Panc1 (cell line): ENCODE measurements around the gene LDLR. TPM values are rescaled to one million over a fixed set of nuclear protein-coding genes. Genes with fewer than 3 reads are reported as not detected.
"Not testable (repeated sequence)": the region's sequence is repeated elsewhere in the genome, so short reads cannot be mapped to it uniquely, and the experiment has no call there.

Experiments used
- ATAC-seq: fragments of 200-7000 bp; cut with Tn5 transposase; 2 replicates; pipeline ENCODE4 v1.9.1; 2020; ENCODE audit warnings: mild to moderate bottlenecking, moderate library complexity
- BruUV-seq: library from RNA; stranded (reverse); fragments of 400-500 nt; replicated peaks from 2 replicates; lab custom pipeline; 2021; lab: Mats Ljungman, UMichigan
- CTCF ChIA-PET: fragments of 300-600 bp; sonication (Branson Sonifier 250); formaldehyde crosslinking; loops from one replicate; lab custom pipeline; 2022; ENCODE audit warnings: antibody characterized with exemption; lab: Charles Lee
- POLR2A ChIA-PET: fragments of 300-600 bp; sonication (Branson Sonifier 250); formaldehyde crosslinking; loops from one replicate; lab custom pipeline; 2022; ENCODE audit warnings: antibody characterized with exemption; lab: Charles Lee
- DNase-seq: peaks from one replicate; pipeline ENCODE4 v3.0.0-alpha.2; 2010; ENCODE audit warnings: low read depth, low spot score
- H3K27ac ChIP-seq: 2 replicates; pipeline ENCODE4 v1.5.1; 2011; ENCODE audit warnings: mild to moderate bottlenecking, low read length, inconsistent platforms
- H3K27me3 ChIP-seq: fragments of 200-500 bp; sonication (Bioruptor generic); 2 replicates; pipeline ENCODE4 v1.6.0; 2014; ENCODE audit warnings: low read length, inconsistent platforms; ENCODE audit not compliant: control insufficient read depth, insufficient read depth
- H3K36me3 ChIP-seq: fragments of 200-500 bp; sonication (Bioruptor generic); 2 replicates; pipeline ENCODE4 v1.5.1; 2014; ENCODE audit warnings: inconsistent platforms, mild to moderate bottlenecking, low read length, moderate library complexity; ENCODE audit not compliant: control insufficient read depth, insufficient read depth
- H3K4me1 ChIP-seq: 2 replicates; pipeline ENCODE4 v1.5.1; 2011; ENCODE audit warnings: inconsistent platforms, mild to moderate bottlenecking, low read length, moderate library complexity; ENCODE audit not compliant: control insufficient read depth, insufficient read depth
- H3K4me3 ChIP-seq, 2 experiments: 2 replicates each; pipeline ENCODE4 v1.5.1; 2011 to 2012; ENCODE audit warnings: low read depth in 2 of 2, low read length in 2 of 2, mild to moderate bottlenecking in 2 of 2, inconsistent platforms in 1 of 2, moderate library complexity in 1 of 2
- H3K9me3 ChIP-seq: fragments of 200-500 bp; sonication (Bioruptor generic); 2 replicates; pipeline ENCODE4 v1.5.1; 2014; ENCODE audit warnings: low read depth, mild to moderate bottlenecking, inconsistent platforms, low read length, moderate library complexity; ENCODE audit not compliant: control insufficient read depth, insufficient read depth
- CTCF ChIP-seq: fragments of 450-650 bp; IDR thresholded peaks from 2 replicates; pipeline ENCODE4 v1.5.1; 2017; ENCODE audit warnings: mild to moderate bottlenecking
- POLR2AphosphoS5 ChIP-seq: IDR thresholded peaks from 2 replicates; pipeline ENCODE4 v1.6.1; 2012; ENCODE audit warnings: mild to moderate bottlenecking, low read depth, low read length, moderate library complexity
- REST ChIP-seq, 2 experiments: IDR thresholded peaks; 2 replicates each; pipeline ENCODE4 v1.6.1; 2011 to 2012; ENCODE audit warnings: low read depth in 2 of 2, control low read depth in 1 of 2, low read length in 1 of 2, mild to moderate bottlenecking in 1 of 2, moderate library complexity in 1 of 2; ENCODE audit not compliant: insufficient read depth in 1 of 2
- SIN3A ChIP-seq: IDR thresholded peaks from 2 replicates; pipeline ENCODE4 v1.6.1; 2012; ENCODE audit warnings: low read depth, mild to moderate bottlenecking, low read length, moderate library complexity, borderline replicate concordance; ENCODE audit not compliant: insufficient read depth
- TCF7L2 ChIP-seq: IDR thresholded peaks from 2 replicates; pipeline ENCODE4 v1.6.1; 2011; ENCODE audit warnings: mild to moderate bottlenecking, low read depth, low read length, inconsistent platforms
- in situ Hi-C: cut with HindIII; loops from 2 replicates; pipeline ENCODE4 v1.10.0; 2016; ENCODE audit warnings: low sequenced_read_pairs, low pct_unique_long_range_greater_than_20kb
- intact Hi-C: fragments of 100-400 bp; cut with micrococcal nuclease; formaldehyde crosslinking; loops from one replicate; pipeline ENCODE4 v1.10.0; 2022; ENCODE audit not compliant: unreplicated experiment
- total RNA-seq: library from RNA; stranded (reverse); gene quantifications from one replicate; pipeline ENCODE4 v1.2.1, GENCODE V29; 2021; ENCODE audit not compliant: unreplicated experiment

Gene LDLR
- total RNA-seq, 1 experiment from 2014 or later: 203 TPM

- peak overlapping the region in 1 of 2 experiments; percentile 82; a peak in 2 of 4 replicates for H3K4me3 ChIP-seq
- ChIA-PET CTCF (no interaction called here), POLR2A (interaction anchor here (0.6 kb wide), 1 partner anchor 158 kb away, joined by 4 read pairs; no protein-coding TSS in a partner anchor)
- no peaks in the 10 kb centered on the region for H3K9me3 ChIP-seq
- in situ Hi-C loops: no loop called here
- intact Hi-C loops: no loop called here
- H3K27ac ChIP-seq: peak overlapping the region; percentile 97
- BruUV-seq: no TSS peak
- ATAC-seq (no peak), DNase-seq (no peak)
- no peaks in the 10 kb centered on the region for H3K27me3 ChIP-seq
- TF ChIP-seq SIN3A: no peak
- peaks cover 5% of the 10 kb centered on the region for H3K36me3 ChIP-seq
- peaks cover 26% of the 10 kb centered on the region for H3K4me1 ChIP-seq
Measured at GRCh38 chr19:11087870-11088505, 1.3 kb upstream of the LDLR start.

GRCh38 chr19:11088506-11089253 is 583 bp upstream of the LDLR start:
- H3K27me3 ChIP-seq: no peaks in the 10 kb centered on the region
- POLR2A ChIA-PET: interaction anchor here (0.6 to 1.6 kb wide), 4 partner anchors 8 to 157 kb away, joined by 3 to 4 read pairs (median 4); no protein-coding TSS in a partner anchor
- H3K4me3 ChIP-seq: peak overlapping the region; percentile 75 to 82
- TSS peak; percentile 97 for BruUV-seq
- peak overlapping the region; percentile 97 for H3K27ac ChIP-seq
- no peak for TF ChIP-seq TCF7L2
- TF ChIP-seq SIN3A: no peak
- TF ChIP-seq CTCF: no peak
- TF ChIP-seq POLR2AphosphoS5: no peak
- no peak for TF ChIP-seq REST (IDR thresholded peaks at IDR 0.05; ENCODE audit: insufficient read depth in 1 of 2, low read depth in 2 of 2, low read length in 1 of 2)
- CTCF ChIA-PET: no interaction called here
- ATAC-seq: no peak
- H3K9me3 ChIP-seq: no peaks in the 10 kb centered on the region
- H3K4me1 ChIP-seq: peaks cover 33% of the 10 kb centered on the region
- in situ Hi-C loops: no loop called here
- peaks cover 5% of the 10 kb centered on the region for H3K36me3 ChIP-seq
- intact Hi-C loops: no loop called here
- no peak for DNase-seq

- intact Hi-C loops, H3K9me3 ChIP-seq, in situ Hi-C loops, DNase-seq, CTCF ChIA-PET, BruUV-seq, H3K36me3 ChIP-seq, H3K27me3 ChIP-seq: not testable (repeated sequence)
- Histone ChIP-seq H3K4me3 (peak overlapping the region; percentile 75 to 82), H3K27ac (peak overlapping the region; percentile 97), H3K4me1 (peaks cover 41% of the 10 kb centered on the region)
- peak; percentile 14 for ATAC-seq
- POLR2A ChIA-PET: interaction anchor here (0.5 to 1.6 kb wide), 2 partner anchors 54 to 150 kb away, joined by 4 to 6 read pairs; no protein-coding TSS in a partner anchor
Measured at GRCh38 chr19:11090014-11090263, 676 bp downstream of the LDLR start.
